ENCODE results near the gene DLG2.

DNA sequence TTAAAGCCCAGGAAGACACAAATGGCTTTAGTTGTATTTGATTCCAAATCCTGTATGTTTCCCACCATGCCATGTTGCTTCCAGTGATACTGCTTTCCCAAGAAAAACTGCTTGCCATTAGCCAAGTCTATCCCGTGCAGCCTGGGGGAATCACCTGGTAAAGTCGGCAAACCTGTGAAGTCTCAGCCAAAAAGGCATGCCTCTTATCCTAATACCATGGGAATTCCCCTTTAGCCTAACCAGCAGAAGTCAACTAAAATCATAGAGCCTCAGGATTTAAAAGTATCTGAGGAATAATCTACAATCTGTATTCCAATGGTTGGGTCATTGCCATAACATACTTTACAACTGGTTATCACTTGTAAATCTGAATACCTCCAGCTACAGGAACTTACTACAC lies 869.4 kb downstream of the DLG2 start:
- TF ChIP-seq CTCF (IDR thresholded peaks at IDR 0.05), result no peak
- no peak for TF ChIP-seq POLR2A (IDR thresholded peaks at IDR 0.05)
